H1 (cell line): Measurements from ENCODE around the gene TSEN34. TPM values are rescaled to one million over a fixed set of nuclear protein-coding genes. Genes with fewer than 3 reads are reported as not detected.

ENCODE experiments used
- CTCF ChIA-PET: fragments of 300-600 bp; sonication (Branson Sonifier 250); formaldehyde crosslinking; loops from one replicate; lab custom pipeline; 2021; ENCODE audit not compliant: partially characterized antibody; lab: Charles Lee
- POLR2A ChIA-PET: fragments of 300-600 bp; sonication (Branson Sonifier 250); formaldehyde crosslinking; loops from one replicate; lab custom pipeline; 2021; ENCODE audit warnings: inconsistent platforms; ENCODE audit not compliant: partially characterized antibody; lab: Charles Lee
- DNase-seq, 2 experiments: peaks; one replicate each; pipeline versions ENCODE4 v3.0.0 to v3.0.0-alpha.2; 2010 to 2022; ENCODE audit warnings: low spot score in 2 of 2, low read depth in 1 of 2, mixed read lengths in 1 of 2
- FAIRE-seq: peaks from 2 replicates; lab custom pipeline; 2011; peaks lifted over from hg19 to GRCh38; lab: Jason Lieb, UNC
- H2AFZ ChIP-seq: 2 replicates; pipeline ENCODE4 v1.8.1; 2012; ENCODE audit warnings: low read length, inconsistent platforms
- H2AK5ac ChIP-seq: 2 replicates; pipeline ENCODE4 v1.6.1; 2013; ENCODE audit warnings: low read depth, low read length
- H2BK120ac ChIP-seq: replicated peaks from 2 replicates; pipeline ENCODE3; 2013; ENCODE audit warnings: low read depth, low read length, inconsistent platforms
- H2BK12ac ChIP-seq: 2 replicates; pipeline ENCODE4 v1.6.1; 2013; ENCODE audit warnings: low read depth, low read length
- H2BK15ac ChIP-seq: 2 replicates; pipeline ENCODE4 v1.6.1; 2013; ENCODE audit warnings: low read length
- H2BK20ac ChIP-seq: 2 replicates; pipeline ENCODE4 v1.6.1; 2013; ENCODE audit warnings: low read length
- H2BK5ac ChIP-seq: 2 replicates; pipeline ENCODE4 v1.6.1; 2013; ENCODE audit warnings: low read depth, low read length
- H3K14ac ChIP-seq: 2 replicates; pipeline ENCODE4 v1.6.1; 2013; ENCODE audit warnings: inconsistent platforms; ENCODE audit not compliant: insufficient read length
- H3K18ac ChIP-seq: 2 replicates; pipeline ENCODE4 v1.6.1; 2013; ENCODE audit warnings: low read length; ENCODE audit errors: extremely low read depth
- H3K23ac ChIP-seq: 2 replicates; pipeline ENCODE4 v1.6.1; 2013; ENCODE audit warnings: inconsistent platforms; ENCODE audit not compliant: insufficient read length
- H3K23me2 ChIP-seq: 2 replicates; pipeline ENCODE4 v1.6.1; 2013; ENCODE audit warnings: low read depth, low read length
- H3K27ac ChIP-seq: 2 replicates; pipeline ENCODE4 v1.6.1; 2011; ENCODE audit warnings: low read depth, low read length, inconsistent platforms
- H3K27me3 ChIP-seq, 4 experiments: replicated peaks in 1 of 4; 1 replicate in 1 of 4; 2 replicates in 3 of 4; pipeline versions ENCODE4 v1.6.1 to v1.8.1; 2011 to 2013; ENCODE audit warnings: low read length in 3 of 4, mild to moderate bottlenecking in 3 of 4, inconsistent platforms in 2 of 4, mixed read lengths in 2 of 4, moderate library complexity in 1 of 4; ENCODE audit not compliant: control insufficient read depth in 3 of 4, insufficient read depth in 3 of 4; ENCODE audit errors: extremely low read depth in 1 of 4
- H3K36me3 ChIP-seq, 4 experiments: 2 replicates each; pipeline versions ENCODE4 v1.6.1 to v1.8.1; 2011 to 2013; ENCODE audit warnings: mild to moderate bottlenecking in 4 of 4, low read length in 3 of 4, moderate library complexity in 2 of 4, control low read depth in 1 of 4, inconsistent platforms in 1 of 4; ENCODE audit not compliant: insufficient read depth in 4 of 4, control insufficient read depth in 2 of 4
- H3K4ac ChIP-seq: replicated peaks from 2 replicates; pipeline ENCODE3; 2013; ENCODE audit warnings: low read length, low read depth, mixed read lengths, inconsistent platforms; ENCODE audit not compliant: insufficient read length
- H3K4me1 ChIP-seq, 4 experiments: replicated peaks in 1 of 4; 1 replicate in 1 of 4; 2 replicates in 3 of 4; pipeline versions ENCODE4 v1.6.1 to v1.8.1; 2011 to 2013; ENCODE audit warnings: low read length in 3 of 4, inconsistent platforms in 2 of 4, mixed read lengths in 1 of 4; ENCODE audit not compliant: insufficient read depth in 4 of 4, control insufficient read depth in 3 of 4
- H3K4me2 ChIP-seq, 2 experiments: 2 replicates each; pipeline versions ENCODE4 v1.6.1 to v1.8.1; 2011 to 2013; ENCODE audit warnings: low read depth in 2 of 2, low read length in 2 of 2, control low read depth in 1 of 2, inconsistent platforms in 1 of 2, mild to moderate bottlenecking in 1 of 2; ENCODE audit not compliant: insufficient read depth in 1 of 2
- H3K4me3 ChIP-seq, 4 experiments: fragments of 200-600, 300-600 bp in 1 of 4; sonication (generic), shearing (Covaris generic), sonication (Bioruptor Twin) in 1 of 4; 2 replicates each; pipeline versions ENCODE4 v1.5.1 to v1.8.1; 2011 to 2016; ENCODE audit warnings: low read length in 4 of 4, low read depth in 3 of 4, control low read depth in 2 of 4, inconsistent platforms in 2 of 4, mild to moderate bottlenecking in 2 of 4, mixed read lengths in 1 of 4, moderate library complexity in 1 of 4; ENCODE audit not compliant: insufficient read depth in 2 of 4; ENCODE audit errors: extremely low read depth in 1 of 4
- H3K56ac ChIP-seq: replicated peaks from 2 replicates; pipeline ENCODE3; 2013; ENCODE audit warnings: low read depth, mild to moderate bottlenecking, mixed read lengths, low read length, inconsistent platforms; ENCODE audit not compliant: insufficient read length
- H3K79me1 ChIP-seq: 2 replicates; pipeline ENCODE4 v1.6.1; 2013; ENCODE audit warnings: low read depth, low read length, control low read depth
- H3K79me2 ChIP-seq, 2 experiments: 2 replicates each; pipeline versions ENCODE4 v1.6.1 to v1.8.1; 2012 to 2013; ENCODE audit warnings: low read length in 2 of 2, mild to moderate bottlenecking in 2 of 2, inconsistent platforms in 1 of 2; ENCODE audit not compliant: insufficient read depth in 2 of 2, control insufficient read depth in 1 of 2
- H3K9ac ChIP-seq, 4 experiments: replicated peaks in 1 of 4; 1 replicate in 1 of 4; 2 replicates in 3 of 4; pipeline versions ENCODE4 v1.6.1 to v1.8.1; 2011 to 2013; ENCODE audit warnings: low read depth in 3 of 4, low read length in 3 of 4, control low read depth in 2 of 4, mild to moderate bottlenecking in 2 of 4, moderate library complexity in 2 of 4, inconsistent platforms in 1 of 4; ENCODE audit errors: extremely low read depth in 1 of 4
- H3K9me3 ChIP-seq, 2 experiments: 2 replicates each; pipeline versions ENCODE4 v1.6.1 to v1.8.1; 2012 to 2013; ENCODE audit warnings: mild to moderate bottlenecking in 2 of 2, moderate library complexity in 2 of 2, control low read depth in 1 of 2, inconsistent platforms in 1 of 2, low read depth in 1 of 2, low read length in 1 of 2, mixed read lengths in 1 of 2; ENCODE audit not compliant: insufficient read depth in 2 of 2
- H4K20me1 ChIP-seq, 2 experiments: replicated peaks in 1 of 2; 2 replicates each; pipeline versions ENCODE3 to v1.8.1; 2011 to 2013; ENCODE audit warnings: inconsistent platforms in 2 of 2, low read length in 2 of 2, mild to moderate bottlenecking in 1 of 2; ENCODE audit not compliant: insufficient read depth in 2 of 2, control insufficient read depth in 1 of 2
- H4K5ac ChIP-seq: 2 replicates; pipeline ENCODE4 v1.6.1; 2013; ENCODE audit warnings: low read length, low read depth, mixed read lengths, inconsistent platforms; ENCODE audit not compliant: insufficient read length
- H4K8ac ChIP-seq: 2 replicates; pipeline ENCODE4 v1.8.0; 2013; ENCODE audit warnings: mild to moderate bottlenecking, moderate library complexity, low read length, inconsistent platforms; ENCODE audit not compliant: insufficient read depth; ENCODE audit errors: extremely low read depth
- H4K91ac ChIP-seq: replicated peaks from 2 replicates; pipeline ENCODE3; 2013; ENCODE audit warnings: low read length, mixed read lengths, inconsistent platforms; ENCODE audit not compliant: insufficient read length
- POLR2A ChIP-seq, 2 experiments: IDR thresholded peaks; 1 replicate in 1 of 2; 2 replicates in 1 of 2; pipeline ENCODE4 v1.6.1; 2011; ENCODE audit warnings: low read depth in 2 of 2, low read length in 2 of 2, mild to moderate bottlenecking in 2 of 2; ENCODE audit errors: control extremely low read depth in 1 of 2
- POLR2AphosphoS5 ChIP-seq: IDR thresholded peaks from 2 replicates; pipeline ENCODE4 v1.6.1; 2011; ENCODE audit warnings: low read depth, low read length
- RBBP5 ChIP-seq: IDR thresholded peaks from 2 replicates; pipeline ENCODE4 v1.7.1; 2012; ENCODE audit warnings: low read depth, mild to moderate bottlenecking, inconsistent platforms, low read length, moderate library complexity, borderline replicate concordance
- TBP ChIP-seq: IDR thresholded peaks from 2 replicates; pipeline ENCODE4 v1.6.1; 2011; ENCODE audit warnings: low read depth, low read length, improper control_type of control experiment
- TCF12 ChIP-seq: IDR thresholded peaks from 2 replicates; pipeline ENCODE4 v1.6.1; 2011; ENCODE audit warnings: low read depth, mild to moderate bottlenecking, low read length
- WGBS, 2 experiments: shearing (Covaris generic) in 1 of 2; methylation state at CpG; one replicate each; pipeline versions ENCODE4 v1.1.6 to v1.1.7; 2013 to 2015; ENCODE audit warnings: low lambda C conversion rate in 2 of 2, mixed read lengths in 2 of 2, inconsistent platforms in 1 of 2, low coverage in 1 of 2, missing lambda C conversion rate in 1 of 2; ENCODE audit not compliant: insufficient replicate concordance in 2 of 2, insufficient coverage in 1 of 2, insufficient read length in 1 of 2; ENCODE audit errors: extremely low coverage in 1 of 2, missing lambda C conversion rate in 1 of 2; 5-methylcytosine and 5-hydroxymethylcytosine counted together
- polyA plus RNA-seq, 7 experiments: library from polyadenylated mRNA; depleted of rRNA in 3 of 7; stranded (reverse) in 5 of 7; unstranded in 2 of 7; fragments of >200 nt in 5 of 7; fragments of 200-250 nt in 2 of 7; gene quantifications; 1 replicate in 5 of 7; 2 replicates in 1 of 7; 4 replicates in 1 of 7; pipeline versions ENCODE4 v1.2.1 to v1.2.3, GENCODE V29; 2011 to 2013; ENCODE audit warnings: missing spikeins in 2 of 7, mixed read lengths in 2 of 7
- total RNA-seq: library from RNA; stranded (reverse); fragmentation: NEBNext Ultra II Directional; extraction: Animal tissue kit (Norgen Biotek cat#: 25700); gene quantifications from 2 replicates; pipeline ENCODE4 v1.2.1, GENCODE V29; 2021

Gene TSEN34
- total and polyA plus RNA-seq, 2 of the 8 experiments (the other 6 are each of a cell fraction or from before 2014, with no cell fraction given), result 22.5 to 52.3 TPM

GRCh38 chr19:54206831-54207177 lies 15.7 kb downstream of the TSEN34 start:
- Histone ChIP-seq H4K5ac (no peak overlapping the region), H2BK120ac (no peak overlapping the region), H3K9ac (no peak overlapping the region), H2BK5ac (0 out of 2 replicates have a peak overlapping the region, but pooled peaks have one; percentile 3), H4K8ac (no peak overlapping the region), H3K4me1 (peaks cover 12 to 25% (median 19%) of the 10 kb centered on the region in 4 experiments), H3K4me3 (0 out of 8 replicates have a peak overlapping the region, but pooled peaks of 1 of the 4 experiments have one; percentile 10), H3K79me2 (peaks cover 24 to 52% of the 10 kb centered on the region in 2 experiments), H2BK20ac (no peak overlapping the region), H3K4me2 (peak overlapping the region; percentile 4 to 22; a peak in 1 of 4 replicates), H3K23me2 (peaks cover 16% of the 10 kb centered on the region), H3K9me3 (no peaks in the 10 kb centered on the region), H3K27me3 (no peaks in the 10 kb centered on the region), H3K27ac (no peak overlapping the region), H4K91ac (no peak overlapping the region), H2AK5ac (no peak overlapping the region), H3K4ac (no peak overlapping the region), H3K18ac (no peak overlapping the region), H3K14ac (no peak overlapping the region), H2AFZ (no peak overlapping the region), H4K20me1 (peaks cover 54 to 58% of the 10 kb centered on the region in 2 experiments), H3K23ac (no peak overlapping the region), H3K79me1 (peaks cover 21% of the 10 kb centered on the region), H3K56ac (no peak overlapping the region), H2BK12ac (no peak overlapping the region), H2BK15ac (no peak overlapping the region), H3K36me3 (peaks cover 45 to 66% (median 60%) of the 10 kb centered on the region in 4 experiments)
- ChIA-PET CTCF (interaction anchor here (0.8 kb wide), 1 partner anchor 37 kb away, joined by 4 read pairs; no protein-coding TSS in a partner anchor), POLR2A (interaction anchor here (1.0 to 23.4 kb wide), 10 partner anchors 10 to 70 kb away, joined by 3 to 909 read pairs (median 13); partner anchors contain the start of genes LILRB3, MBOAT7, RPS9 and TMC4)
- WGBS, 2 experiments, result 89% methylated on average over 13 of the region's 13 CpGs; no CpG with 5 or more reads in 1 of the 2 experiments
- no peak for DNase-seq
- no peak for FAIRE-seq
- peak; percentile 44 for TF ChIP-seq POLR2AphosphoS5
- no peak for TF ChIP-seq TCF12
- TF ChIP-seq TBP, result no peak
- peak in 1 of 2 experiments; percentile 20; a peak in 1 of 3 replicates for TF ChIP-seq POLR2A (IDR thresholded peaks at IDR 0.05; ENCODE audit: control extremely low read depth in 1 of 2, low read depth in 2 of 2, low read length in 2 of 2)
- no peak for TF ChIP-seq RBBP5
